GM18870 (cell line): ENCODE data around the gene FAM20C.

ENCODE experiments used
- ATAC-seq: cut with Tn5 transposase; IDR thresholded peaks from one replicate; pipeline ENCODE4 v1.9.1; 2021; ENCODE audit warnings: moderate library complexity; ENCODE audit not compliant: unreplicated experiment

The FAM20C gene

DNA sequence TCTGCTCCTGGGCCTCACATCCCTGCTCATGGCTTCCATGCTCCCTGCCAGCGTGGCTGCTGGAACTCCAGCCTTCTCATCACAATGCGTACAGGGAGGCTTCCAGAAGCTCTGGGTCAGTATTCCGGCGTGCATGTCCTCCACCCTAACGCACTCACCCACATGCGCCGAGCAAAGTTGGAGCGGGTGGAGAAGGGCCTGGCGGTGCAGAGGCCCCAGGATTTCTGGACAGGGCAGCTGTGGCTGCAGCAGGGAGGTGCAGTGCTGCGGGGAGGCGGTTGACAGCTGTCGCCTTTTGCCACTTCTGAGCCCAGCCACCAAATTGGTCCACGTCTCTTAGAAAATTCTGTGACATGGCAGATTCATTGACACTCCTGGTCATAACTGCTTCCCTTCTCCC is 33.6 kb upstream of the FAM20C start:
- no peak for ATAC-seq

- no peak for ATAC-seq
Observed at GRCh38 chr7:159370-160270, 32.8 kb upstream of the FAM20C start.

- ATAC-seq = no peak
Observed at GRCh38 chr7:160958-161725, 31.2 kb upstream of the FAM20C start.

DNA sequence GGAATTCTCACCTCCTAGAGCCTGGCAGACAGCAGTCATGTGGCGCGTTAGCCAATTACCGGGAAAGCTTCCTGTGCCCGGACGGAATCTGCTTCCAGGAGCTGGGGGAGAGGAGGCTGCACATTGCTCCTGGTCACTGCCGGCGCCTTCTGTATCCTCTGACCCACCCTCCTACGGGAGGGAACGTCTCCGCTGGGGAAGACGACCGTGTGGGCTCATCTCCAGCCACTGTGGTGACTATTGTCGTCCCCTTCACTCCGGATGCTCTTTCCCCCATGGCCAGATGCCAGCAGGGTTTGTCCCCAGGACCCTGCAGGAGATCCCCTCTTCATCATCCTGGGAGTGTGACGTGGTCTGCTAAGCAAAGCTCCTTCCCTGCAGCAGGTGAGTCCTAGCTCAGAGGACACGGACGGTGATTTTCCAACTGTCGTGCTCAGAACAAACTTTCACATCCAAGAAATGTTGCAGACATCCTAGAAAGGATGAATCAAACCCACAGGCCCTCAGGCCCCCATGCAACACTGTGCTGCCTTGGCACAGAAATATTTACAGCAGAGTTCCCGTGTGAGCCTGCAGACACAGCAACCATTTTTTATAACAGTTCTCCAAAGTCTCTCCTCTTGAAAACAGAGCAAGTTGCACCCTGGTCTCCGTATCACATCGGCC is 29.6 kb upstream of the FAM20C start:
- no peak for ATAC-seq

DNA sequence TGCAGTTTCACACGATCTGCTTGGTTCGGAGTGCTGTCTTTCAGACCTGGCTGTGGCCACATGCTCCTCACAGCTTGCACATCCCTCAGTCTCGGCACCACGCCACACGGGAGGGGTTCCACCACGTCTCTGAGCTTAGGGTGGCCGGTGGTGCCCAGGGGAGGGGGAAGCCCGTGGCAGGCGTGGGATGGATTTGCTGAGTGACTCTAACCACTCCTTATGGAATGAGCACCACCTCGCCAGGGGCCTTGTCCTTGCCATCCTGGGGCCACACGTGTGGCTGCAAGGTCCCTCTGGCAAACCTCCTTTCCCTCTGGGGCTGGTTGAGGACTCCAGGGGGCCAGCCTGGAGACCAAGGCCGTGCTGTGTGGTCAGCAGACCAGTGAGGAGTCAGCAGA is 29.1 kb upstream of the FAM20C start:
- ATAC-seq = no peak

DNA sequence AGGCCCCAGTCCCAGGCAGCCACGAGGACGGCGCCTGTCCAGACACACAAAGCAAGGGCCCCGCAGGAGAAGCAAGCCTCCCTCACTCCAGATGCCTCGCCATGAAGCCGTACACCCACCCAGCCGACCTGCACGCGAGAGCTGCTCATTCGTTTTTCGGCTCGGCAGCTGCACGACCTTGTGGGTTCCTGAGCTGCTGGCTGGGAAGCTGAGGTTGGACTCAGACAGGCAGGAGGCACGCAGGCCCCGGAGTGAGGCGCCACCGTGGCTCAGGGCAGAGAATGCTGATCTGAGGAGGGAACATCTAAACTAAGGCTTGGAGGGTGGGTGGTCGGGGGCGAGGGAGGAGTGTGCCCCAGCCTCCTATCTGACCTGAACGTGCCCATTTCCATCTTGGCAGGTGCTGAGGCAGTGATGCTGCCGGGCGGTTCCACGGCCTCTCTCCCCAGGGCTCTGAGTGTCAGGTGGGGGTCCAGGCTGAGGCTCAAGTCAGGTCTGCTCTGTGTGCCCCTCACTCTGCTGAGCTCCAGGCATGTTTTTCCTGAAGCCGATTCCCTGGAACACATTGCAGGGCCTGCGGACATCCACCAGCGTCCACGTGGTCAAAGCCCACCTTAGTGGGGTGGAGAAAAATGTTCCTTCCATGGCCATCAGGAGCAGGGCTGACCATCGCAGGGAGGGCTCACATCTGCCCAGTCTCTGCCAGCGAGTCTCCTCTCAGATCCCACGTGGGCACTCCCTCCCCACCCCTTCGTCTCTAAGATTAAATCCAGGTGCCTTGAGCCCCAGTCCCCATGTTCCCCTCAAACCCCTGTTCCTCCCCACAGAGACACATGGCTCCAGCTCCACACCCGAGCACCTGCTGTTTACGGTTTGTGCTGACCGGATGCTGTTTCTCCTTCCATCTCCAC is 28.1 kb upstream of the FAM20C start:
- no peak for ATAC-seq

- ATAC-seq = no peak
Observed at GRCh38 chr7:164882-165660, 27.3 kb upstream of the FAM20C start.

DNA sequence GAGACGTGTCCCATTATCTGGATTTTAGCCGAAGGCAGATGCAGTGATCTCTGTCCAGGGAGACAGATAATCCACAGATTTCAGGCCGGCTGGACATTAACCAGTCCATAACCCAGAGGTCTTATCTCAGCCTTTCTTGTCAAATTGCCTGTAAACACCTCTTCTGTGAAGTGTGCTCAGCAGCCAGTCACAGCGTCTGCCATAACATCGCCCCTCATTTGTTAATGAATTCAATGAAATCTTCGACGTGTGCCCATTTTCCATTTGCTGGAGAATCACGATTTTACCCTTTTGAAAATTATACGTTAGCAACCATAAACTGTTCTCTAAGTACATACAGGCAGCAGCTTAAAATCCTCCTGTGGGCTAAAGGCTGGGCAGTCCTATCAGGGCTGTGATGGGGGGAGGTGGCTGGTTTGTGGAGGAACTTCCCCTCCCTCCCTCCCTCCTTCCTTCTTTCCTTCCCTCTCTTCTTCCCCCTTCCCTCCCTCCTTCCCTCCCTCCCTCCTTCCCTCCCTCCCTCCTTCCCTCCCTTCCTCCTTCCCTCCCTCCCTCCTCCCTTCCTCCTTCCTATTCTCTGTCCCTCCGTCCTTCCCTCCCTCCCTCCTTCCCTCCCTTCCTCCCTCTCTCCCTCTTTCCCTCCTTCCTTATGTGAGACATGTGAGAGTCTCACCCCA is 26.6 kb upstream of the FAM20C start:
- ATAC-seq = no peak

- no peak for ATAC-seq
Observed at GRCh38 chr7:166338-167060, 25.9 kb upstream of the FAM20C start.

- ATAC-seq = no peak
Observed at GRCh38 chr7:167090-167855, 25.1 kb upstream of the FAM20C start.

GRCh38 chr7:167976-168791 is 24.2 kb upstream of the FAM20C start:
- ATAC-seq = no peak

DNA sequence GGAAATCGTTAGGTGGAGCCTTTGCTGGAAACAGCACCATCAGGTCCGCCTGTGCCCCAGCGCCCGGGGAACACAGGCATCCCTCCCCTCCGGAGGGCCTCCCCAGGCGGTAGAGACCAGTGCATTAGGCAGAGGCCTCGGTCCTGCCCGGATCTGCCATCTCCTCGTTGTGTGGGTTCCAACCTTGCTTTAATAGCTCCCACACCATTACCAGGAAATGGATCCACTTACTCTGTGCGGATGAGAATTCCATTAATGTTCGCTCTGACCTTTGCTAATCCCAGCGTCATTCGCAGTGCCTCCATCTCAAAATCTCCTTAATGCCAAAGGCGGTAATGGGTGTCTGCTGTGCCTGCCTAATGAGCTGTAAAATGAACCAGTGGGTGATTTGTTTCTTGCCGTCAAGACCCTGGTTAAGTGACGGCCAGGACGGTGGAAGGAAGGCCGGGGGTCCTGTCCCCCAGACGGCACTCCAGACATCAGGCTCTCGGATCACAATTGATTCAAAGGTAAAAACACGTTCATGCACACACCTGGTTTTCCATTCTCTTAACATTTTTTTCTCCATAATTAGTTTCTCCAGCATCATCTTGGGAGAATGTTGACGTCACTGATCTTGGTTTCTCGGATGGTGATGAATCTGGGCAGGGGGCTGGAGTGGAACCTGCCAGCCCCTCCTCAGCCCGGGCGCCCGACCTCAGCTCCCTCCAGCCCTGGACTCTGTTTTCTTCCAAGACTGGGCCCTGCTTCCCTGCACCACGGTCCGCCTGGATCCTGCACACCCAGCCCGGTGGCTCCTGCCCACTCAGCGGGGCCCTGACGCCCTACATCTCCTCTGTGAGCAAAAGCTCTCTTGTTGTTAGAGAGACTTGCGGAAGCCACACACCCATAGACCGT is 22.8 kb upstream of the FAM20C start:
- no peak for ATAC-seq

DNA sequence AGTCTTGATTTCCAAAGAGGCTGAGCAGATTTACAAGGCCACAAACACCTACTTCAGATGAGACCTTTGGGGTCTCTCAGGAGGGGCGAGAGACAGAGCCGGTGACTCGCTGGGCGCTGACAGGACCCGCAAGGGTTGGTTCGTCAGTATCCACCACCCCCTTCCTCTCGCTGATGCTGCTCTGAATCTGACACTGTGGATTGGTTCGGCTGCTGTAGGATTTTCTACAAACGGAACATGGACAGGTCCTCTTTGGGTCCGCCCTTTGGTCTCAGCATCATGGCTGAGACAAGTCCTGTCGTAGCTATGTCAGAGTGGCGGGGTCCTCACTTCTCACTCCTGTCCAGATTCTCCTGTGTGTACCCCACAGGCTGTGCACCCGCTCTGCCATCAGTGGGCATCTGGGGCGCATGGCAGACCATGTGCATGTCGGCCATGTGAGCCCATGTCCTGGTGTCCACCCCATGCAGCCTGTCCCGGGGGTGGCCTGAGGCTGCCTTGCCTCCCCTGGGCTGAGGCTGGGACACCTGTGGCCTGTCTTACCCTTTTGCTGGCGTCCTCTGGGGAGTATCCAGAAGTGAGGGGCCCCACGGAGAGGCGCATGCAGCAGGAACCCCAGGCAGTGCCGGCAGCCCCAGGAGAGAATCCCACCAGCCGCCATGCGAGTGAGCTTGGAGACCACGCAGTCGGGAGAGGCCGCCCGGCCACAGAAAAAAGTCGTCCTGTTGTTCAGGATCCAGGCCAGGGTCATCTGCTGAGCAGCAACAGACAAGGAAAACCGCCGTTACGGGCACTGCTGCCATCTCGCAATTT is 21.6 kb upstream of the FAM20C start:
- no peak for ATAC-seq

GRCh38 chr7:171364-171904 is 20.9 kb upstream of the FAM20C start:
- ATAC-seq = no peak
